ENCODE data around the gene URI1. TPM values are rescaled to one million over a fixed set of nuclear protein-coding genes. Genes with fewer than 3 reads are reported as not detected.

URI1 gene
- total RNA-seq, 1 donor from 2014 or later: 46.0 TPM

- no peak for DNase-seq
- Histone ChIP-seq H3K4me1 (peaks cover 6% of the 10 kb centered on the region), H3K27me3 (ENCODE audit: low read depth) (no peaks in the 10 kb centered on the region), H3K4me3 (no peak overlapping the region), H3K27ac (peak overlapping the region; percentile 2), H3K9me3 (no peaks in the 10 kb centered on the region), H3K36me3 (no peaks in the 10 kb centered on the region)
- intact Hi-C loops (cut with DNase I): no loop called here
- ATAC-seq: peak; percentile 90 to 93
- TF ChIP-seq CTCF (IDR thresholded peaks at IDR 0.05): no peak
Observed at GRCh38 chr19:30044273-30045248, 102.5 kb downstream of the URI1 start.

GRCh38 chr19:30046522-30046921 is 104.5 kb downstream of the URI1 start:
- peak; percentile 31 for TF ChIP-seq CTCF (IDR thresholded peaks at IDR 0.05)

GRCh38 chr19:30047432-30047831 is 105.4 kb downstream of the URI1 start:
- Histone ChIP-seq H3K4me3 (no peak overlapping the region), H3K27ac (no peak overlapping the region), H3K27me3 (ENCODE audit: low read depth) (no peaks in the 10 kb centered on the region), H3K36me3 (no peaks in the 10 kb centered on the region), H3K9me3 (no peaks in the 10 kb centered on the region), H3K4me1 (peaks cover 6% of the 10 kb centered on the region)
- no peak for ATAC-seq
- no peak for TF ChIP-seq CTCF (IDR thresholded peaks at IDR 0.05)
- no peak for DNase-seq
- intact Hi-C loops (cut with DNase I): no loop called here

More at GRCh38 chr19:30046522-30046921, 104.5 kb downstream of the URI1 start:
- DNase-seq: no peak
- H3K27me3 ChIP-seq (ENCODE audit: low read depth): no peaks in the 10 kb centered on the region
- no peak for ATAC-seq
- H3K36me3 ChIP-seq: no peaks in the 10 kb centered on the region
- H3K27ac ChIP-seq: no peak overlapping the region
- no peaks in the 10 kb centered on the region for H3K9me3 ChIP-seq
- intact Hi-C loops (cut with DNase I): no loop called here
- no peak overlapping the region for H3K4me3 ChIP-seq
- H3K4me1 ChIP-seq: peaks cover 6% of the 10 kb centered on the region

GRCh38 chr19:30049226-30049625 is 107.2 kb downstream of the URI1 start:
- intact Hi-C loops (cut with DNase I): no loop called here
- TF ChIP-seq CTCF (IDR thresholded peaks at IDR 0.05): no peak

GRCh38 chr19:30049846-30050667 is 108.0 kb downstream of the URI1 start:
- ATAC-seq (no peak), DNase-seq (no peak)
- Histone ChIP-seq H3K36me3 (no peaks in the 10 kb centered on the region), H3K27me3 (ENCODE audit: low read depth) (no peaks in the 10 kb centered on the region), H3K4me3 (no peak overlapping the region), H3K9me3 (no peaks in the 10 kb centered on the region), H3K4me1 (peaks cover 6% of the 10 kb centered on the region), H3K27ac (no peak overlapping the region)
- TF ChIP-seq CTCF (IDR thresholded peaks at IDR 0.05): no peak
- intact Hi-C loops (cut with DNase I): no loop called here

More at GRCh38 chr19:30049226-30049625, 107.2 kb downstream of the URI1 start:
- H3K9me3 ChIP-seq: no peaks in the 10 kb centered on the region
- H3K27ac ChIP-seq: no peak overlapping the region
- H3K36me3 ChIP-seq: no peaks in the 10 kb centered on the region
- DNase-seq (no peak), ATAC-seq (no peak)
- H3K4me3 ChIP-seq: no peak overlapping the region
- H3K4me1 ChIP-seq: peaks cover 6% of the 10 kb centered on the region
- no peaks in the 10 kb centered on the region for H3K27me3 ChIP-seq (ENCODE audit: low read depth)
